ENCODE data around the gene KIF16B. TPM values are rescaled to one million over a fixed set of nuclear protein-coding genes. Genes with fewer than 3 reads are reported as not detected.

KIF16B gene
- total and polyA plus RNA-seq, 2 of the 8 experiments (the other 6 are each of a cell fraction or from before 2014, with no cell fraction given) = 3.0 to 9.2 TPM

DNA sequence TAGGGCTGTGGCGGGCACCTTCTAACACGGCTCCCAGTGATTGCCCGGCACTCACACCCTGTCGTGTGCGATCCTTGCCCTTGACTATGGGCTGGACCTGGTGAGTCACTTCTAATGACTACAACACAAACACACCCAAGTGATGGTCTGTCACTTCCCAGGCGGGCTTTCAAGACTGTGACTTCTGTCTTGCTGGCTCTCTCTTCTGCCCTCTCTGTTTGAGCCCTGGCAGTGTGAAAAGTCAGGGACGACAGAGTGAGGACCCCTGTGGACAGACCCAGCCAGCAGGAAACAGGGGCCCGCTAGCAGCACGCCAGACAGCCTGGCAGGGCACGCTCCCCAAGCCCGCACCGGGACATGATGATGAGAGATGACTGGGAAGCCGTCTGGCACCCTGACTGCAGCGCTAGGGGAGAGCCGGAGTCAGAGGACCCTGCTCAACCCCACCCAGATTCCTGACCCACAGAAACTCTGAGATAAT lies 43.0 kb downstream of the KIF16B start (continued):
- TF ChIP-seq CHD7 (IDR thresholded peaks at IDR 0.05; ENCODE audit: insufficient replicate concordance, low read length) (no peak), SIX5 (IDR thresholded peaks at IDR 0.05; ENCODE audit: low read depth, low read length) (no peak), TAF7 (optimal IDR thresholded peaks at IDR 0.05; ENCODE audit: borderline replicate concordance, low read depth, low read length) (no peak), KDM1A (IDR thresholded peaks at IDR 0.05; ENCODE audit: borderline replicate concordance, low read length) (no peak), RNF2 (IDR thresholded peaks at IDR 0.05; ENCODE audit: borderline replicate concordance, low read depth, low read length, missing control alignments, poor library complexity, severe bottlenecking) (no peak)

Data from H1 (cell line).